HEK293 (cell line): ENCODE results near the gene ATP8A2.

Experiments used
- CTCF ChIA-PET: fragments of 350-600 bp; formaldehyde crosslinking; extraction: SDS; loops from one replicate; lab custom pipeline; 2021; ENCODE audit warnings: antibody characterized with exemption; lab: Yijun Ruan, JAX
- POLR2A ChIA-PET: fragments of 300-600 bp; formaldehyde crosslinking; extraction: SDS; loops from one replicate; lab custom pipeline; 2020; ENCODE audit warnings: antibody characterized with exemption, inconsistent platforms; lab: Yijun Ruan, JAX
- H3K27ac ChIP-seq: fragments of 200-500 bp; sonication (Bioruptor generic); 2 replicates; pipeline ENCODE4 v1.5.1; 2014; ENCODE audit warnings: low read depth, low read length, control low read depth, inconsistent platforms; ENCODE audit errors: extremely low read depth
- H3K36me3 ChIP-seq, 2 experiments: fragments of 200-500 bp in 1 of 2; sonication (Bioruptor generic) in 1 of 2; 1 replicate in 1 of 2; 2 replicates in 1 of 2; pipeline ENCODE4 v1.5.1; 2014 to 2017; ENCODE audit warnings: inconsistent platforms in 2 of 2, low read length in 2 of 2; ENCODE audit not compliant: control insufficient read depth in 2 of 2, insufficient read depth in 1 of 2
- H3K4me1 ChIP-seq: fragments of 200-500 bp; sonication (Bioruptor generic); 2 replicates; pipeline ENCODE4 v1.5.1; 2014; ENCODE audit warnings: mild to moderate bottlenecking, low read length, inconsistent platforms; ENCODE audit not compliant: control insufficient read depth, insufficient read depth
- H3K4me3 ChIP-seq: 2 replicates; pipeline ENCODE4 v1.5.1; 2011; ENCODE audit warnings: low read depth, mild to moderate bottlenecking, control low read depth, low read length, moderate library complexity
- H3K9me3 ChIP-seq: fragments of 200-500 bp; sonication (Bioruptor generic); 2 replicates; pipeline ENCODE4 v1.5.1; 2014; ENCODE audit warnings: low read depth, low read length, inconsistent platforms; ENCODE audit not compliant: control insufficient read depth, insufficient read depth
- ATF2 ChIP-seq: fragments of 450-650 bp; formaldehyde crosslinking; IDR thresholded peaks from 2 replicates; pipeline ENCODE4 v1.5.1; 2016; ENCODE audit warnings: missing biosample characterization, missing genetic modification characterization, low read depth
- SETDB1 ChIP-seq: IDR thresholded peaks from one replicate; pipeline ENCODE4 v1.6.1; 2017; ENCODE audit warnings: mild to moderate bottlenecking, low read length, moderate library complexity, mixed read lengths; ENCODE audit not compliant: insufficient read length
- SP7 ChIP-seq: fragments of 450-650 bp; formaldehyde crosslinking; IDR thresholded peaks from 2 replicates; pipeline ENCODE4 v1.5.1; 2016; ENCODE audit warnings: missing biosample characterization, missing genetic modification characterization
- ZNF132 ChIP-seq: fragments of 450-650 bp; formaldehyde crosslinking; IDR thresholded peaks from 2 replicates; pipeline ENCODE4 v1.5.1; 2017; ENCODE audit warnings: missing biosample characterization, missing genetic modification characterization, borderline replicate concordance
- ZNF146 ChIP-seq: fragments of 450-650 bp; formaldehyde crosslinking; IDR thresholded peaks from 2 replicates; pipeline ENCODE4 v1.5.1; 2016; ENCODE audit warnings: missing biosample characterization, missing genetic modification characterization
- ZNF18 ChIP-seq: fragments of 450-650 bp; formaldehyde crosslinking; IDR thresholded peaks from 2 replicates; pipeline ENCODE4 v1.5.1; 2016; ENCODE audit warnings: missing biosample characterization, missing genetic modification characterization
- ZNF530 ChIP-seq: fragments of 450-650 bp; formaldehyde crosslinking; IDR thresholded peaks from 2 replicates; pipeline ENCODE4 v1.5.1; 2016; ENCODE audit warnings: low read depth, missing biosample characterization, missing genetic modification characterization
- ZNF560 ChIP-seq: fragments of 450-650 bp; formaldehyde crosslinking; IDR thresholded peaks from 2 replicates; pipeline ENCODE4 v1.5.1; 2017; ENCODE audit warnings: missing biosample characterization, missing genetic modification characterization, borderline replicate concordance
- ZNF654 ChIP-seq: fragments of 450-650 bp; formaldehyde crosslinking; IDR thresholded peaks from 2 replicates; pipeline ENCODE4 v1.5.1; 2016; ENCODE audit warnings: low read depth, missing biosample characterization, missing genetic modification characterization
- ZNF776 ChIP-seq: fragments of 450-650 bp; formaldehyde crosslinking; IDR thresholded peaks from 2 replicates; pipeline ENCODE4 v1.5.0; 2017; ENCODE audit warnings: missing biosample characterization, missing genetic modification characterization, borderline replicate concordance
- ZNF830 ChIP-seq: fragments of 450-650 bp; IDR thresholded peaks from 2 replicates; pipeline ENCODE4 v1.5.0; 2018; ENCODE audit warnings: missing biosample characterization, missing genetic modification characterization, low read depth, mild to moderate bottlenecking, moderate library complexity
- ZXDB ChIP-seq: fragments of 450-650 bp; formaldehyde crosslinking; IDR thresholded peaks from 2 replicates; pipeline ENCODE4 v1.5.1; 2016; ENCODE audit warnings: missing biosample characterization, missing genetic modification characterization
- TF ChIP-seq, protein P1 (sequence below): fragments of 450-650 bp; formaldehyde crosslinking; IDR thresholded peaks from 2 replicates; pipeline ENCODE4 v1.5.1; 2017; ENCODE audit warnings: missing biosample characterization, missing genetic modification characterization
- TF ChIP-seq, protein P2 (sequence below): fragments of 450-650 bp; formaldehyde crosslinking; IDR thresholded peaks from 2 replicates; pipeline ENCODE4 v1.5.0; 2017; ENCODE audit warnings: missing biosample characterization, missing genetic modification characterization, borderline replicate concordance
- TF ChIP-seq, protein P3 (sequence below): fragments of 450-650 bp; formaldehyde crosslinking; IDR thresholded peaks from 2 replicates; pipeline ENCODE4 v1.5.1; 2016; ENCODE audit warnings: missing biosample characterization, missing genetic modification characterization, low read depth

ATP8A2 gene

GRCh38 chr13:25978961-25979360 lies 607.2 kb downstream of the ATP8A2 start:
- TF ChIP-seq ATF2 (tag by site-specific recombination), result 0 out of 2 replicates have a peak, but pooled peaks have one; percentile 23
- TF ChIP-seq, protein P1, sequence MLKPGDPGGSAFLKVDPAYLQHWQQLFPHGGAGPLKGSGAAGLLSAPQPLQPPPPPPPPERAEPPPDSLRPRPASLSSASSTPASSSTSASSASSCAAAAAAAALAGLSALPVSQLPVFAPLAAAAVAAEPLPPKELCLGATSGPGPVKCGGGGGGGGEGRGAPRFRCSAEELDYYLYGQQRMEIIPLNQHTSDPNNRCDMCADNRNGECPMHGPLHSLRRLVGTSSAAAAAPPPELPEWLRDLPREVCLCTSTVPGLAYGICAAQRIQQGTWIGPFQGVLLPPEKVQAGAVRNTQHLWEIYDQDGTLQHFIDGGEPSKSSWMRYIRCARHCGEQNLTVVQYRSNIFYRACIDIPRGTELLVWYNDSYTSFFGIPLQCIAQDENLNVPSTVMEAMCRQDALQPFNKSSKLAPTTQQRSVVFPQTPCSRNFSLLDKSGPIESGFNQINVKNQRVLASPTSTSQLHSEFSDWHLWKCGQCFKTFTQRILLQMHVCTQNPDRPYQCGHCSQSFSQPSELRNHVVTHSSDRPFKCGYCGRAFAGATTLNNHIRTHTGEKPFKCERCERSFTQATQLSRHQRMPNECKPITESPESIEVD (tag by site-specific recombination), result no peak
- peaks cover 3% of the 10 kb centered on the region; the same call in 1 of the 2 replicates for H3K4me1 ChIP-seq
- ChIA-PET POLR2A (no interaction called here), CTCF (no interaction called here)
- no peaks in the 10 kb centered on the region for H3K9me3 ChIP-seq
- H3K4me3 ChIP-seq, result no peak overlapping the region
- H3K27ac ChIP-seq, result no peak overlapping the region
- no peaks in the 10 kb centered on the region for H3K36me3 ChIP-seq

- POLR2A ChIA-PET, result no interaction called here
- Histone ChIP-seq H3K4me3 (no peak overlapping the region), H3K4me1 (peaks cover 3% of the 10 kb centered on the region; the same call in 1 of the 2 replicates), H3K36me3 (no peaks in the 10 kb centered on the region)
- TF ChIP-seq ZNF654 (no peak), ZNF560 (no peak), ZNF530 (tag by site-specific recombination) (no peak), SP7 (tag by site-specific recombination) (no peak), ZNF18 (tag by site-specific recombination) (no peak), ZNF146 (tag by site-specific recombination) (no peak), ZXDB (tag by site-specific recombination) (no peak), ZNF132 (tag by site-specific recombination) (no peak), SETDB1 (no peak), ZNF830 (tag by site-specific recombination) (no peak), ZNF776 (tag by site-specific recombination) (no peak)
- TF ChIP-seq, protein P2, sequence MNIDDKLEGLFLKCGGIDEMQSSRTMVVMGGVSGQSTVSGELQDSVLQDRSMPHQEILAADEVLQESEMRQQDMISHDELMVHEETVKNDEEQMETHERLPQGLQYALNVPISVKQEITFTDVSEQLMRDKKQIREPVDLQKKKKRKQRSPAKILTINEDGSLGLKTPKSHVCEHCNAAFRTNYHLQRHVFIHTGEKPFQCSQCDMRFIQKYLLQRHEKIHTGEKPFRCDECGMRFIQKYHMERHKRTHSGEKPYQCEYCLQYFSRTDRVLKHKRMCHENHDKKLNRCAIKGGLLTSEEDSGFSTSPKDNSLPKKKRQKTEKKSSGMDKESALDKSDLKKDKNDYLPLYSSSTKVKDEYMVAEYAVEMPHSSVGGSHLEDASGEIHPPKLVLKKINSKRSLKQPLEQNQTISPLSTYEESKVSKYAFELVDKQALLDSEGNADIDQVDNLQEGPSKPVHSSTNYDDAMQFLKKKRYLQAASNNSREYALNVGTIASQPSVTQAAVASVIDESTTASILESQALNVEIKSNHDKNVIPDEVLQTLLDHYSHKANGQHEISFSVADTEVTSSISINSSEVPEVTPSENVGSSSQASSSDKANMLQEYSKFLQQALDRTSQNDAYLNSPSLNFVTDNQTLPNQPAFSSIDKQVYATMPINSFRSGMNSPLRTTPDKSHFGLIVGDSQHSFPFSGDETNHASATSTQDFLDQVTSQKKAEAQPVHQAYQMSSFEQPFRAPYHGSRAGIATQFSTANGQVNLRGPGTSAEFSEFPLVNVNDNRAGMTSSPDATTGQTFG (tag by site-specific recombination), result no peak
- TF ChIP-seq, protein P3, sequence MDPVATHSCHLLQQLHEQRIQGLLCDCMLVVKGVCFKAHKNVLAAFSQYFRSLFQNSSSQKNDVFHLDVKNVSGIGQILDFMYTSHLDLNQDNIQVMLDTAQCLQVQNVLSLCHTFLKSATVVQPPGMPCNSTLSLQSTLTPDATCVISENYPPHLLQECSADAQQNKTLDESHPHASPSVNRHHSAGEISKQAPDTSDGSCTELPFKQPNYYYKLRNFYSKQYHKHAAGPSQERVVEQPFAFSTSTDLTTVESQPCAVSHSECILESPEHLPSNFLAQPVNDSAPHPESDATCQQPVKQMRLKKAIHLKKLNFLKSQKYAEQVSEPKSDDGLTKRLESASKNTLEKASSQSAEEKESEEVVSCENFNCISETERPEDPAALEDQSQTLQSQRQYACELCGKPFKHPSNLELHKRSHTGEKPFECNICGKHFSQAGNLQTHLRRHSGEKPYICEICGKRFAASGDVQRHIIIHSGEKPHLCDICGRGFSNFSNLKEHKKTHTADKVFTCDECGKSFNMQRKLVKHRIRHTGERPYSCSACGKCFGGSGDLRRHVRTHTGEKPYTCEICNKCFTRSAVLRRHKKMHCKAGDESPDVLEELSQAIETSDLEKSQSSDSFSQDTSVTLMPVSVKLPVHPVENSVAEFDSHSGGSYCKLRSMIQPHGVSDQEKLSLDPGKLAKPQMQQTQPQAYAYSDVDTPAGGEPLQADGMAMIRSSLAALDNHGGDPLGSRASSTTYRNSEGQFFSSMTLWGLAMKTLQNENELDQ (tag by site-specific recombination), result no peak
- TF ChIP-seq, all 188 proteins: peak for 0
- Histone ChIP-seq H3K27ac (no peak overlapping the region), H3K9me3 (no peaks in the 10 kb centered on the region)
- CTCF ChIA-PET, result no interaction called here
These were observed 607.6 kb downstream of the ATP8A2 start for GRCh38 chr13:25979371-25979770.
